GM12892 (cell line): ENCODE data around the gene UBE3A.

Experiments
- DNase-seq: peaks from one replicate; pipeline ENCODE4 v3.0.0; 2011; ENCODE audit not compliant: insufficient read length
- FAIRE-seq: peaks from 2 replicates; lab custom pipeline; 2011; peaks lifted over from hg19 to GRCh38; lab: Jason Lieb, UNC
- POLR2A ChIP-seq: IDR thresholded peaks from 2 replicates; pipeline ENCODE4 v1.6.1; 2011; ENCODE audit warnings: low read depth, low read length, control low read depth
- POLR2AphosphoS5 ChIP-seq: IDR thresholded peaks from 2 replicates; pipeline ENCODE4 v1.6.1; 2011; ENCODE audit warnings: low read depth, low read length, control low read depth
- TAF1 ChIP-seq: IDR thresholded peaks from 2 replicates; pipeline ENCODE4 v1.6.1; 2011; ENCODE audit warnings: low read depth, mild to moderate bottlenecking, control low read depth, low read length, borderline replicate concordance

Gene UBE3A

DNA sequence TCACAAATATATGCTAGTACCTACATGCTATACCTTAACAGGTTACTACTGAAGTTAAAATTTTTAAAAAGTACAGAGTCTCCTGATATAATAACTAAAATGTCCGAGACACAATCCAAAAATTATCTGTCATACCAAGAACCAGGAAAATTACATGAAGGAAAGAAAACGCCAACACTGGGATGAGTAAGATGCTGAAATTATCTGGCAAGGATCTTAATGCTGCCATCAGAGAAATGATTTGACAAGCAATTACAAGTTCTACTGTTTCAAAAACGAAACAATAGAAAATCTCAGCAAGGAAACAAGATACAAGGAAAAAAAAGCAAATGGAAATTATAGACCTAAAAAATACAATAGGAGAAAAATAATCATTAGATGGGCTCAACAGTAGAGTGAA is 92.5 kb downstream of the UBE3A start:
- no peak for DNase-seq
- TF ChIP-seq POLR2A (no peak), TAF1 (no peak), POLR2AphosphoS5 (no peak)
- no peak for FAIRE-seq

GRCh38 chr15:25345943-25346342 is 92.9 kb downstream of the UBE3A start:
- TF ChIP-seq TAF1: no peak
- TF ChIP-seq POLR2AphosphoS5: no peak
- TF ChIP-seq POLR2A: no peak
- no peak for FAIRE-seq
- DNase-seq: no peak

DNA sequence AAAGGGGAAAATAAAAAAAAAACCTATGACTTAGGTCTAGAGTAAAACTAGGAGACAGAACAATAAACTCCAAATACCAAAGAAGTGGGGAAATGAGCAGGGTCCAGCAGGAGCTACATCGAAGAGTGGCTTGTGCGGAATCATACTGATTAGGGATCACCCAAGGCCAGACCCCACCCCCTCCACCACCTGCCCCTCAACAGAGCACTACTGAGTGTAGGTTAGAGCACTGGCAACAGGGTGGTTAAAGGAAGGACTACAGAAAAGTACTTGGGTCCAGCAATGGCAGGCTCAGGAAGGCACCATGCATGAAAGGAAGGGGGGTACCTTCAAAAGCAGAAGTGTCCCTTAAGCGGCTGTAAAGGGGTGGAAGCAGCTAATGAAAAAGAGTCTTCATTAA is 96.2 kb downstream of the UBE3A start:
- no peak for FAIRE-seq
- TF ChIP-seq POLR2A (no peak), POLR2AphosphoS5 (no peak), TAF1 (no peak)
- DNase-seq: no peak

GRCh38 chr15:25339431-25339830 is 99.4 kb downstream of the UBE3A start:
- FAIRE-seq: no peak
- no peak for TF ChIP-seq POLR2A
- no peak for TF ChIP-seq TAF1
- TF ChIP-seq POLR2AphosphoS5: no peak
- DNase-seq: no peak

- no peak for DNase-seq
- TF ChIP-seq POLR2A: no peak
- no peak for TF ChIP-seq POLR2AphosphoS5
- TF ChIP-seq TAF1: no peak
- FAIRE-seq: no peak
Measured at GRCh38 chr15:25335279-25335678, 103.5 kb downstream of the UBE3A start.

GRCh38 chr15:25333049-25333448 is 105.8 kb downstream of the UBE3A start:
- TF ChIP-seq POLR2AphosphoS5: no peak
- no peak for TF ChIP-seq TAF1
- no peak for TF ChIP-seq POLR2A
- FAIRE-seq: no peak
- no peak for DNase-seq

DNA sequence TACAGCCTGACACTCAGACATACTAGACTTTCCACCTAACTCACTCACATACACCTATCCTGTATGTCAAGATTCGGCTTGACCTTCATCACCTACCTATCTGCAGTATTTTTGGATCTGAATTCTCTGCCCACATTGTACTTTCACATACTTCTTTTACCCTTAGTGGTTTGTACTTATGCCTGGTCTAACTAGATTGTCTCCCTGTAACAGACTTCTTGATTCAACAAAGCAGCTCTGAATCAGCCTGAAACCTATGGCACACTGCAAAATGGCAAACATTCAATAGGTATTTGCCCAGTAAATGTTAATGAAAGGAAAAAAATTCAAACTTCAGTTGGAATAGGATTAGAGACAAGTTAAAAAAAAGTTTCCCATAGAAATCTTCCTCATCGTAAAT is 106.5 kb downstream of the UBE3A start:
- TF ChIP-seq POLR2AphosphoS5: no peak
- TF ChIP-seq TAF1: no peak
- TF ChIP-seq POLR2A: no peak
- DNase-seq (no peak), FAIRE-seq (no peak)

DNA sequence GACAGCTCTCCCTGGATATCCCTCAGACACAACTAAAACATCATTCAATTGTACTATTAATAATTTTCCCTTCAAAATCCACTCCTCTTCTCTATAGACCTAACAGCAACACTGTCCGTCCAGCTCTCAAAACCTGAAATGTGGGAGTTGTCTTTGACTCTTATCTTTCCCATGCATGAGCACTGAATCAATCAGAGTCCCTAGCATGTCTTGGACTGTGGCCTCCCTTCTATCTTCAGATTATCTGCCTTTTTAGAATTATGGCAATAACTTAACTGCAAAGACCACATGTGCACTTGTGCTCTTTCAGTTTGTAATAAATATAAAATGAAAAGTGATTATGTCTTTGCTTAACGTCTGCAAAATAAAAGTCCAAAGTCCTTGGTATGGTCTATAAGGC is 107.0 kb downstream of the UBE3A start:
- no peak for TF ChIP-seq POLR2A
- no peak for TF ChIP-seq TAF1
- no peak for TF ChIP-seq POLR2AphosphoS5
- DNase-seq (no peak), FAIRE-seq (no peak)

DNA sequence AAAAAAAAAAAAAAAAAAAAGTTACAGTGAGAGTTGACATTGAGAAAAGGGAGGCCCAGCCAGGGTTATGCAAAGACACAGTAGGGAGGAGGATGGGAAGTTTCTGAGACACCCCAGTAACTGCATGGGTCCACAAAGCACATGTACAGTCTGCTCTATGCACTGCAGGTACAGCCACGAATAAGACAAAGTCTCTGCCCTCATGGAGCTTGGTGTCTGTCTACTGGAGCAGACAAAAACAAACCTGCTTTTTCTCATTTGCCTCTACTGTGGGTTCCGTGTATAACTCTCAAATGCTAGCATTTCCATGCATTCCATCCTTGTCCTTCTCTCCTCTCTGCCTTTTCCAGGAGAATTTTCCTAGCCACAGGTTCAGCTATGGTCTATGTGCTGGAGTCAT is 107.4 kb downstream of the UBE3A start:
- FAIRE-seq (no peak), DNase-seq (no peak)
- no peak for TF ChIP-seq POLR2A
- no peak for TF ChIP-seq TAF1
- no peak for TF ChIP-seq POLR2AphosphoS5

- TF ChIP-seq POLR2A (no peak), POLR2AphosphoS5 (no peak), TAF1 (no peak)
- FAIRE-seq: no peak
Measured at GRCh38 chr15:25329696-25330095, 109.1 kb downstream of the UBE3A start.

DNA sequence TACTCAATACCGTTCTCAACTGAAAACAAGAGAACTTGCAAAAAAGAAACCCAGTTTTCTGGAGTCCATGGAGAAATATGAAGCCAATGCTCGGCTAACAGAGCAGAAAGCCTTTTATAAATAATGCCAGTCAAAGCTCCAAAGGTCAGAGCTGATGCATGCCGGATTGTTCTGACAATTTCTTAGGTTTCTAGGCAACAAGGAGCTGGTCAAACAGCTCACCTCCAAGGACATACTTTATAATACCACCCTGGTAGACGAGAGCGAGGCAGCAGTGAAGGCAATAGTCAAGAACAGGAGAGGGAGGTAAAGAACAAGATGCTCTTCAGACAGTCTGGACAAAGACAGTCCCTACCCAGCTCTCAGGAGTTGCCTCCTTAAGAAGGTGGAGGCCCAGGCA is 111.1 kb downstream of the UBE3A start:
- DNase-seq: no peak
- no peak for FAIRE-seq
- TF ChIP-seq POLR2AphosphoS5: no peak
- TF ChIP-seq TAF1: no peak
- TF ChIP-seq POLR2A: no peak

More at GRCh38 chr15:25329696-25330095, 109.1 kb downstream of the UBE3A start:
- DNase-seq: no peak

DNA sequence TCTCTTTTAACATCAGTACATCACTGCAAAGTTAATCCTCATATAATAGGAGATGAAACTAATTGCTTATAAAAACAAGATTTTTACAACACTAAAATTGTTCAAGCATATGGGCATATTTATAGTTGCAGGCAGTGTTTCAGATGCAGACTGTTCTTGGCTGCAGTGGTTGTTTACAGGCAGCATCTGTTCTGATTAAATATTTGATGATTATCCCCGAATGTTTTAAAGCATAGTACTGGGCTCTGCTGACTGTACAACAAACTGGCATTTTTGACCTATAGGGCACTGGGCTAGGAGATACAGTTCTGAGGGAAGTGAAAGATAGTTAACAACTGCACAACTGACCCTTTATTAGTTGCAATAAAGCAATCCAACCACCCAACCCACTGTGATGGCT is 113.6 kb downstream of the UBE3A start:
- DNase-seq (no peak), FAIRE-seq (no peak)
- no peak for TF ChIP-seq POLR2AphosphoS5
- no peak for TF ChIP-seq POLR2A
- no peak for TF ChIP-seq TAF1

DNA sequence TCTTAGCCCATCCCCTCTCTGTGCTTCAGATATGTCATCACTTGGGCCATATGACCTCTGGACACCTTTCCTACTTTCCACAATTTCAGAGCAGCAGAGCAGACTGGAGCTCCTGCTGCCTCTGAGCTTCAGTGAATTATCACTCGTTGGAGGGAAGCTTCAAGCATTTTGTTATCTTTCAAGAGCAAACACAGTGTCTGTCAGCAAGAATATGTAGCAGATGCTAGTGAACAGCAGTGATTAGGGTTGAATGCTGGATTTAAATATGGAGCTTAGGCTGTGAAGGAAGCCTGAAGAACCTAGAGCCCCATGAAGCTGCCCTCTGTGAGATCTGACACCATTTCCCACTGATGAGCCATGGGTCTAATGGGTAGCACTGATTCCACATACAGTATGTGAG is 115.4 kb downstream of the UBE3A start:
- FAIRE-seq: no peak

More for the DNA sequence above, 115.4 kb downstream of the UBE3A start:
- DNase-seq: no peak
- TF ChIP-seq POLR2AphosphoS5 (no peak), POLR2A (no peak)
